ENCODE results near the gene FAM83G.

DNA sequence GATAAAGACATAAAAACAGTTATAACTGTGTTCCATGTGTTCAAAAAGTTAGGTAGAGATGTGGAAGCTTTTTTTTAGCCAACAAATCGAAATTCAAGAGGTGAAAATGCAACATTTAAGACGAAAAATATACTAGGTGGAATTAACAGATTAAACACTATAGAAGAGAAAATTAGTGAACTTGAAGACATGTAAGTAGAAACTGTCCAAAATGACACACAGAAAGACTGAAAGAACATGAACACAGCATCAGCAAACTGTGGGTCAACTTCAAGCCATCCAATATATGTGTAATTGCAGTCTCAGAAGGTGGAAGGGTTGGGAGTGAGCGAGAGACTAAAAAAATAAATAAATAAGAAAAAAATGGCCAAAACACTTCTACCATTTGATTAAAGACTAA lies 9.3 kb downstream of the FAM83G start:
- TF ChIP-seq, protein P1, sequence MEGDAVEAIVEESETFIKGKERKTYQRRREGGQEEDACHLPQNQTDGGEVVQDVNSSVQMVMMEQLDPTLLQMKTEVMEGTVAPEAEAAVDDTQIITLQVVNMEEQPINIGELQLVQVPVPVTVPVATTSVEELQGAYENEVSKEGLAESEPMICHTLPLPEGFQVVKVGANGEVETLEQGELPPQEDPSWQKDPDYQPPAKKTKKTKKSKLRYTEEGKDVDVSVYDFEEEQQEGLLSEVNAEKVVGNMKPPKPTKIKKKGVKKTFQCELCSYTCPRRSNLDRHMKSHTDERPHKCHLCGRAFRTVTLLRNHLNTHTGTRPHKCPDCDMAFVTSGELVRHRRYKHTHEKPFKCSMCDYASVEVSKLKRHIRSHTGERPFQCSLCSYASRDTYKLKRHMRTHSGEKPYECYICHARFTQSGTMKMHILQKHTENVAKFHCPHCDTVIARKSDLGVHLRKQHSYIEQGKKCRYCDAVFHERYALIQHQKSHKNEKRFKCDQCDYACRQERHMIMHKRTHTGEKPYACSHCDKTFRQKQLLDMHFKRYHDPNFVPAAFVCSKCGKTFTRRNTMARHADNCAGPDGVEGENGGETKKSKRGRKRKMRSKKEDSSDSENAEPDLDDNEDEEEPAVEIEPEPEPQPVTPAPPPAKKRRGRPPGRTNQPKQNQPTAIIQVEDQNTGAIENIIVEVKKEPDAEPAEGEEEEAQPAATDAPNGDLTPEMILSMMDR (IDR thresholded peaks at IDR 0.05) = no peak
- no peak for TF ChIP-seq POLR2A (IDR thresholded peaks at IDR 0.05)
